GM19193 (cell line): ENCODE data around the gene DSC2.

Experiments
- POLR2A ChIP-seq: IDR thresholded peaks from 4 replicates; pipeline ENCODE4 v1.6.1; 2011; ENCODE audit not compliant: insufficient read depth, insufficient read length; ENCODE audit errors: extremely low read depth

DSC2 gene

GRCh38 chr18:31065036-31065773 lies 37.0 kb downstream of the DSC2 start:
- TF ChIP-seq POLR2A = no peak

GRCh38 chr18:31064130-31064529 lies 38.1 kb downstream of the DSC2 start:
- no peak for TF ChIP-seq POLR2A

GRCh38 chr18:31061945-31062344 lies 40.3 kb downstream of the DSC2 start:
- no peak for TF ChIP-seq POLR2A

GRCh38 chr18:31058897-31059296 lies 43.3 kb downstream of the DSC2 start:
- no peak for TF ChIP-seq POLR2A

GRCh38 chr18:31057917-31058316 lies 44.3 kb downstream of the DSC2 start:
- TF ChIP-seq POLR2A = no peak

- no peak for TF ChIP-seq POLR2A
Observed at GRCh38 chr18:31057051-31057450, 45.2 kb downstream of the DSC2 start.

- no peak for TF ChIP-seq POLR2A
Observed at GRCh38 chr18:31056296-31056695, 45.9 kb downstream of the DSC2 start.

- no peak for TF ChIP-seq POLR2A
Observed at GRCh38 chr18:31050635-31051034, 51.6 kb downstream of the DSC2 start.

- no peak for TF ChIP-seq POLR2A
Observed at GRCh38 chr18:31049189-31049588, 53.0 kb downstream of the DSC2 start.

GRCh38 chr18:31048216-31048615 lies 54.0 kb downstream of the DSC2 start:
- no peak for TF ChIP-seq POLR2A

- no peak for TF ChIP-seq POLR2A
Observed at GRCh38 chr18:31046916-31047315, 55.3 kb downstream of the DSC2 start.

GRCh38 chr18:31045599-31045998 lies 56.6 kb downstream of the DSC2 start:
- TF ChIP-seq POLR2A = no peak

GRCh38 chr18:31044926-31045325 lies 57.3 kb downstream of the DSC2 start:
- TF ChIP-seq POLR2A = no peak

GRCh38 chr18:31043709-31044108 lies 58.5 kb downstream of the DSC2 start:
- no peak for TF ChIP-seq POLR2A

- no peak for TF ChIP-seq POLR2A
Observed at GRCh38 chr18:31042406-31043181, 59.6 kb downstream of the DSC2 start, which contains the start of gene DSC3. DSC3 (minus strand) TSS chr18:31042742; CDS start chr18:31042660, 82 bp downstream.

- no peak for TF ChIP-seq POLR2A
Observed at GRCh38 chr18:31042084-31042405, 60.2 kb downstream of the DSC2 start.
